ENCODE results near the gene DESI2.
"Not testable (repeated sequence)": the region's sequence is repeated elsewhere in the genome, so short reads cannot be mapped to it uniquely, and the experiment has no call there.

DNA sequence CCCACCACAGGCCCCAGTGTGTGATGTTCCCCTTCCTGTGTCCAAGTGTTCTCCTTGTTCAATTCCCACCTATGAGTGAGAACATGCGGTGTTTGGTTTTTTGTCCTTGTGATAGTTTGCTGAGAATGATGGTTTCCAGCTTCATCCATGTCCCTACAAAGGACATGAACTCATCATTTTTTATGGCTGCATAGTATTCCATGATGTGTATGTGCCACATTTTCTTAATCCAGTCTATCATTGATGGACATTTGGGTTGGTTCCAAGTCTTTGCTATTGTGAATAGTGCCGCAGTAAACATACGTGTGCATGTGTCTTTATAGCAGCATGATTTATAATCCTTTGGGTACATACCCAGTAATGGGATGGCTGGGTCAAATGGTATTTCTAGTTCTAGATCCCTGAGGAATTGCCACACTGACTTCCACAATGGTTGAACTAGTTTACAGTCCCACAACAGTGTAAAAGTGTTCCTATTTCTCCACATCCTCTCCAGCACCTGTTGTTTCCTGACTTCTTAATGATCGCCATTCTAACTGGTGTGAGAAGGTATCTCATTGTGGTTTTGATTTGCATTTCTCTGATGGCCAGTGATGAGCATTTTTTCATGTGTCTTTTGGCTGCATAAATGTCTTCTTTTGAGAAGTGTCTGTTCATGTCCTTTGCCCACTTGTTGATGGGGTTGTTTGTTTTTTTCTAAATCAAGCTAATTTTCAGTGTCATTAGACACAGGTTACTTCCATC lies 8.8 kb downstream of the DESI2 start:
- TF ChIP-seq, protein P1, sequence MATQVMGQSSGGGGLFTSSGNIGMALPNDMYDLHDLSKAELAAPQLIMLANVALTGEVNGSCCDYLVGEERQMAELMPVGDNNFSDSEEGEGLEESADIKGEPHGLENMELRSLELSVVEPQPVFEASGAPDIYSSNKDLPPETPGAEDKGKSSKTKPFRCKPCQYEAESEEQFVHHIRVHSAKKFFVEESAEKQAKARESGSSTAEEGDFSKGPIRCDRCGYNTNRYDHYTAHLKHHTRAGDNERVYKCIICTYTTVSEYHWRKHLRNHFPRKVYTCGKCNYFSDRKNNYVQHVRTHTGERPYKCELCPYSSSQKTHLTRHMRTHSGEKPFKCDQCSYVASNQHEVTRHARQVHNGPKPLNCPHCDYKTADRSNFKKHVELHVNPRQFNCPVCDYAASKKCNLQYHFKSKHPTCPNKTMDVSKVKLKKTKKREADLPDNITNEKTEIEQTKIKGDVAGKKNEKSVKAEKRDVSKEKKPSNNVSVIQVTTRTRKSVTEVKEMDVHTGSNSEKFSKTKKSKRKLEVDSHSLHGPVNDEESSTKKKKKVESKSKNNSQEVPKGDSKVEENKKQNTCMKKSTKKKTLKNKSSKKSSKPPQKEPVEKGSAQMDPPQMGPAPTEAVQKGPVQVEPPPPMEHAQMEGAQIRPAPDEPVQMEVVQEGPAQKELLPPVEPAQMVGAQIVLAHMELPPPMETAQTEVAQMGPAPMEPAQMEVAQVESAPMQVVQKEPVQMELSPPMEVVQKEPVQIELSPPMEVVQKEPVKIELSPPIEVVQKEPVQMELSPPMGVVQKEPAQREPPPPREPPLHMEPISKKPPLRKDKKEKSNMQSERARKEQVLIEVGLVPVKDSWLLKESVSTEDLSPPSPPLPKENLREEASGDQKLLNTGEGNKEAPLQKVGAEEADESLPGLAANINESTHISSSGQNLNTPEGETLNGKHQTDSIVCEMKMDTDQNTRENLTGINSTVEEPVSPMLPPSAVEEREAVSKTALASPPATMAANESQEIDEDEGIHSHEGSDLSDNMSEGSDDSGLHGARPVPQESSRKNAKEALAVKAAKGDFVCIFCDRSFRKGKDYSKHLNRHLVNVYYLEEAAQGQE (IDR thresholded peaks at IDR 0.05), result not testable (repeated sequence)
- not testable (repeated sequence) for TF ChIP-seq POLR2A (IDR thresholded peaks at IDR 0.05; ENCODE audit: low read length); ESRRA (IDR thresholded peaks at IDR 0.05; ENCODE audit: borderline replicate concordance, low read length); JUN (IDR thresholded peaks at IDR 0.05); RAD21 (conservative IDR thresholded peaks at IDR 0.05 in 1 of 2, IDR thresholded peaks at IDR 0.05 in 1 of 2); GATA3 (IDR thresholded peaks at IDR 0.05; ENCODE audit: borderline replicate concordance); NPAS2 (CRISPR knock-in tag; IDR thresholded peaks at IDR 0.05; ENCODE audit: borderline replicate concordance); EP300 (IDR thresholded peaks at IDR 0.05); RCOR1 (IDR thresholded peaks at IDR 0.05; ENCODE audit: low read depth, low read length); CHD4 (IDR thresholded peaks at IDR 0.05; ENCODE audit: borderline replicate concordance); POLR2AphosphoS2 (conservative IDR thresholded peaks at IDR 0.05; ENCODE audit: low read length); KDM5A (IDR thresholded peaks at IDR 0.05)
- TF ChIP-seq, protein P2, sequence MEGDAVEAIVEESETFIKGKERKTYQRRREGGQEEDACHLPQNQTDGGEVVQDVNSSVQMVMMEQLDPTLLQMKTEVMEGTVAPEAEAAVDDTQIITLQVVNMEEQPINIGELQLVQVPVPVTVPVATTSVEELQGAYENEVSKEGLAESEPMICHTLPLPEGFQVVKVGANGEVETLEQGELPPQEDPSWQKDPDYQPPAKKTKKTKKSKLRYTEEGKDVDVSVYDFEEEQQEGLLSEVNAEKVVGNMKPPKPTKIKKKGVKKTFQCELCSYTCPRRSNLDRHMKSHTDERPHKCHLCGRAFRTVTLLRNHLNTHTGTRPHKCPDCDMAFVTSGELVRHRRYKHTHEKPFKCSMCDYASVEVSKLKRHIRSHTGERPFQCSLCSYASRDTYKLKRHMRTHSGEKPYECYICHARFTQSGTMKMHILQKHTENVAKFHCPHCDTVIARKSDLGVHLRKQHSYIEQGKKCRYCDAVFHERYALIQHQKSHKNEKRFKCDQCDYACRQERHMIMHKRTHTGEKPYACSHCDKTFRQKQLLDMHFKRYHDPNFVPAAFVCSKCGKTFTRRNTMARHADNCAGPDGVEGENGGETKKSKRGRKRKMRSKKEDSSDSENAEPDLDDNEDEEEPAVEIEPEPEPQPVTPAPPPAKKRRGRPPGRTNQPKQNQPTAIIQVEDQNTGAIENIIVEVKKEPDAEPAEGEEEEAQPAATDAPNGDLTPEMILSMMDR (IDR thresholded peaks at IDR 0.05), result not testable (repeated sequence)
- TF ChIP-seq, protein P3, sequence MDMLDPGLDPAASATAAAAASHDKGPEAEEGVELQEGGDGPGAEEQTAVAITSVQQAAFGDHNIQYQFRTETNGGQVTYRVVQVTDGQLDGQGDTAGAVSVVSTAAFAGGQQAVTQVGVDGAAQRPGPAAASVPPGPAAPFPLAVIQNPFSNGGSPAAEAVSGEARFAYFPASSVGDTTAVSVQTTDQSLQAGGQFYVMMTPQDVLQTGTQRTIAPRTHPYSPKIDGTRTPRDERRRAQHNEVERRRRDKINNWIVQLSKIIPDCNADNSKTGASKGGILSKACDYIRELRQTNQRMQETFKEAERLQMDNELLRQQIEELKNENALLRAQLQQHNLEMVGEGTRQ (IDR thresholded peaks at IDR 0.05), result not testable (repeated sequence)
